Lung (tissue), 12 donors: ENCODE data around the gene SORL1. TPM values are rescaled to one million over a fixed set of nuclear protein-coding genes. Genes with fewer than 3 reads are reported as not detected.
A peak's percentile ranks its signal among the peaks of the same experiment; 100 is the strongest.

Experiments
- ATAC-seq: fragments of 200-7000 bp; cut with Tn5 transposase; one replicate; pipeline ENCODE4 v1.9.1; 2020; ENCODE audit warnings: moderate number of reproducible peaks; ENCODE audit not compliant: insufficient read depth, low FRiP score
- DNase-seq, 3 donors: peaks; one replicate each; pipeline ENCODE4 v3.0.0-alpha.2; 2013 to 2017
- H3K27ac ChIP-seq, 2 donors: one replicate each; pipeline ENCODE4 v1.5.1; 2013; ENCODE audit warnings: mild to moderate bottlenecking in 2 of 2, moderate library complexity in 2 of 2, control low read depth in 1 of 2, inconsistent platforms in 1 of 2, low read depth in 1 of 2, low read length in 1 of 2
- H3K27me3 ChIP-seq, 3 donors: one replicate each; pipeline ENCODE4 v1.5.1; 2013; ENCODE audit warnings: low read length in 2 of 3; ENCODE audit not compliant: control insufficient read depth in 3 of 3, insufficient read depth in 3 of 3
- H3K36me3 ChIP-seq, 4 donors: one replicate each; pipeline ENCODE4 v1.5.1; 2013; ENCODE audit warnings: low read length in 4 of 4, mild to moderate bottlenecking in 1 of 4, moderate library complexity in 1 of 4; ENCODE audit not compliant: control insufficient read depth in 4 of 4, insufficient read depth in 4 of 4
- H3K4me1 ChIP-seq, 5 donors: one replicate each; pipeline ENCODE4 v1.5.1; 2013; ENCODE audit warnings: low read length in 5 of 5, mild to moderate bottlenecking in 2 of 5, moderate library complexity in 1 of 5; ENCODE audit not compliant: control insufficient read depth in 5 of 5, insufficient read depth in 5 of 5
- H3K4me3 ChIP-seq: one replicate; pipeline ENCODE4 v1.5.1; 2013; ENCODE audit warnings: mild to moderate bottlenecking, control low read depth, moderate library complexity
- H3K9ac ChIP-seq, 2 donors: one replicate each; pipeline ENCODE4 v1.5.1; 2013; ENCODE audit warnings: low read length in 2 of 2, control low read depth in 1 of 2; ENCODE audit not compliant: insufficient read depth in 1 of 2
- H3K9me3 ChIP-seq, 4 donors: one replicate each; pipeline ENCODE4 v1.5.1; 2013; ENCODE audit warnings: low read length in 3 of 4, mild to moderate bottlenecking in 1 of 4, moderate library complexity in 1 of 4; ENCODE audit not compliant: control insufficient read depth in 4 of 4, insufficient read depth in 3 of 4
- CTCF ChIP-seq: IDR thresholded peaks from 2 replicates; pipeline ENCODE4 v1.5.1; 2012; ENCODE audit warnings: mild to moderate bottlenecking; ENCODE audit errors: control extremely low read depth, extremely low read depth
- WGBS, 2 donors: extraction: QIAGEN DNeasy Blood & Tissue Kit; methylation state at CpG; one replicate each; pipeline ENCODE4 v1.1.7; 2013; 5-methylcytosine and 5-hydroxymethylcytosine counted together
- polyA plus RNA-seq, 2 donors: library from polyadenylated mRNA; stranded (reverse); fragments of 200-250 nt; gene quantifications; one replicate each; pipeline ENCODE4 v1.2.1, GENCODE V29; 2013
- total RNA-seq, 2 donors: library from RNA; depleted of rRNA in 1 of 2; stranded (reverse); fragments of >200 nt in 1 of 2; gene quantifications; one replicate each; pipeline ENCODE4 v1.2.1, GENCODE V29; 2014 to 2021
- donor health status: control.
- donor health status: control.
- donor health status: Bipolar disorder and iron deficiency.
- donor health status: healthy.
- donor health status: DM: yes; HTN: yes; CAD: no.

SORL1 gene
- total and polyA plus RNA-seq, 4 donors, result 1.9 to 67.0 (median 49.2) TPM

- H3K4me1 ChIP-seq, result peaks cover 2 to 15% (median 10%) of the 10 kb centered on the region in 5 donors
- H3K27ac ChIP-seq, result no peak overlapping the region
- H3K9ac ChIP-seq, result no peak overlapping the region
Observed at GRCh38 chr11:121466063-121466794, 14.1 kb downstream of the SORL1 start.

DNA sequence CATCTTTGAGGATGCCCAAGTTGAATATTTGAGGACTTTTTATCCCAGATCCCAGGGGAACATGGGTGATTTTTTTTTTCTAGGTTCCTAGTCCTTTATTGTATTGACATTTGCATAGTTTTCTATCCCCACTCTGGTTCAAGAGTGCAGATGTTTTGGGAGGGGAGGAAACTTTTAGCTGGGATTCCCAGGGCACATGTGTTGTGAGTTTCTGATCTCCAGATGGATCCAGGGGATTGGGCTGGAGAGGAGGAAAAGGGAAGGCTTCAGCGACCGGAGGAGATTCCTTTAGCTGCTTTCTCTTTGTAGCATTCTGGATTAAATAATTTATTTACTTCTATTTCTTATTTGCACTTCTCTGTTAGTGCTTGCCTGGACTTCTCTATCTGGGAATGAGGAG is 15.4 kb downstream of the SORL1 start:
- ATAC-seq (no peak), DNase-seq (no peak)
- TF ChIP-seq CTCF, result no peak
- Histone ChIP-seq H3K9me3 (no peaks in the 10 kb centered on the region), H3K9ac (no peak overlapping the region), H3K36me3 (no peaks in the 10 kb centered on the region), H3K27me3 (no peaks in the 10 kb centered on the region), H3K4me1 (peaks cover 2 to 15% (median 8%) of the 10 kb centered on the region in 5 donors), H3K4me3 (no peak overlapping the region), H3K27ac (no peak overlapping the region)
- WGBS, 2 donors, result 51 to 83% methylated on average over 2 of the region's 2 CpGs

More at GRCh38 chr11:121466063-121466794, 14.1 kb downstream of the SORL1 start:
- no peaks in the 10 kb centered on the region for H3K9me3 ChIP-seq
- peak; percentile 54 for ATAC-seq
- H3K27me3 ChIP-seq, result no peaks in the 10 kb centered on the region
- DNase-seq, result peak; percentile 66 to 80 (median 73)
- H3K4me3 ChIP-seq, result no peak overlapping the region
- 41 to 42% methylated on average over 8 of the region's 8 CpGs for WGBS, 2 donors
- no peaks in the 10 kb centered on the region for H3K36me3 ChIP-seq
- no peak for TF ChIP-seq CTCF

GRCh38 chr11:121467965-121468364 is 15.9 kb downstream of the SORL1 start:
- Histone ChIP-seq H3K9ac (no peak overlapping the region), H3K4me3 (no peak overlapping the region), H3K36me3 (no peaks in the 10 kb centered on the region), H3K9me3 (no peaks in the 10 kb centered on the region), H3K4me1 (peaks cover 2 to 15% (median 8%) of the 10 kb centered on the region in 5 donors), H3K27ac (no peak overlapping the region), H3K27me3 (no peaks in the 10 kb centered on the region)
- DNase-seq (peak in 1 of 3 donors; percentile 39), ATAC-seq (no peak)
- 33 to 42% methylated on average over 10 of the region's 10 CpGs for WGBS, 2 donors
- TF ChIP-seq CTCF, result no peak

DNA sequence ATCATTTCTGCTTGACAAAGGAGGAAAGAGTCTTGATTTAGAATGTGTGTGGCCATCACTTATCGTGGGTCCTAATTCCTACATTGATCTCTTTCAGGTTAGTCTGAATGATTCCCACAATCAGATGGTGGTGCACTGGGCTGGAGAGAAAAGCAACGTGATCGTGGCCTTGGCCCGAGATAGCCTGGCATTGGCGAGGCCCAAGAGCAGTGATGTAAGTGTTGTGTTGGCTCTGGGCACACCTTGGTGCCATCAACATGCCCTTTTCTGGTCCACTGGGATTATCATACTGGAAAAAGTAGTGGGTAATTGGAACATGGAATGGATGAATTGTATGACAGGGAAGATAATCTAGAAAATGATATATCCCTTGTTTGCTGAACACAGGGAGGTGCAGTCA is 17.8 kb downstream of the SORL1 start:
- DNase-seq (no peak), ATAC-seq (no peak)
- no peak for TF ChIP-seq CTCF
- Histone ChIP-seq H3K4me1 (peaks cover 2 to 15% (median 8%) of the 10 kb centered on the region in 5 donors), H3K27me3 (no peaks in the 10 kb centered on the region), H3K36me3 (no peaks in the 10 kb centered on the region), H3K4me3 (no peak overlapping the region), H3K9ac (no peak overlapping the region), H3K9me3 (no peaks in the 10 kb centered on the region), H3K27ac (no peak overlapping the region)
- WGBS, 2 donors, result 95 to 99% methylated on average over 5 of the region's 5 CpGs
